Caki2 (cell line): Measurements from ENCODE around the gene CANX. TPM values are rescaled to one million over a fixed set of nuclear protein-coding genes. Genes with fewer than 3 reads are reported as not detected.
"Not testable (repeated sequence)": the region's sequence is repeated elsewhere in the genome, so short reads cannot be mapped to it uniquely, and the experiment has no call there.

Experiments used
- DNase-seq: peaks from one replicate; pipeline ENCODE4 v3.0.0-alpha.2; 2015; ENCODE audit warnings: low read depth
- in situ Hi-C: cut with HindIII; loops from 2 replicates; pipeline ENCODE4 v1.10.0; 2016; ENCODE audit warnings: low sequenced_read_pairs, low pct_unique_long_range_greater_than_20kb, mixed read lengths
- total RNA-seq: library from RNA; depleted of rRNA; stranded (reverse); fragments of >200 nt; shearing (Covaris generic); gene quantifications from 2 replicates; pipeline ENCODE4 v1.2.3, GENCODE V29; 2014; ENCODE audit warnings: low replicate concordance

Gene CANX
- total RNA-seq, 1 experiment from 2014 or later: 607 TPM

GRCh38 chr5:179734536-179735164 lies 35.9 kb downstream of the CANX start:
- in situ Hi-C loops: no loop called here
- DNase-seq: no peak

- no peak for DNase-seq
- in situ Hi-C loops: no loop called here
These were observed 40.0 kb downstream of the CANX start for GRCh38 chr5:179738742-179739141.

- in situ Hi-C loops, DNase-seq: not testable (repeated sequence)
These were observed 45.3 kb downstream of the CANX start for GRCh38 chr5:179744106-179744505.

GRCh38 chr5:179746872-179747271 lies 48.1 kb downstream of the CANX start:
- in situ Hi-C loops: no loop called here
- DNase-seq: no peak

- no peak for DNase-seq
- in situ Hi-C loops: no loop called here
These were observed 49.0 kb downstream of the CANX start for GRCh38 chr5:179747811-179748210.

GRCh38 chr5:179749857-179750508 lies 51.2 kb downstream of the CANX start:
- DNase-seq: no peak
- in situ Hi-C loops: no loop called here

GRCh38 chr5:179753971-179754370 lies 55.2 kb downstream of the CANX start:
- DNase-seq: no peak
- in situ Hi-C loops: no loop called here

- in situ Hi-C loops: no loop called here
- DNase-seq: no peak
These were observed 56.3 kb downstream of the CANX start for GRCh38 chr5:179755022-179755421.

GRCh38 chr5:179758955-179759354 lies 60.2 kb downstream of the CANX start:
- in situ Hi-C loops: no loop called here
- DNase-seq: no peak

- in situ Hi-C loops: no loop called here
- no peak for DNase-seq
These were observed 61.1 kb downstream of the CANX start for GRCh38 chr5:179759581-179760551.

- no peak for DNase-seq
- in situ Hi-C loops: no loop called here
These were observed 63.5 kb downstream of the CANX start for GRCh38 chr5:179762079-179762780.

- DNase-seq: no peak
- in situ Hi-C loops: no loop called here
These were observed 64.0 kb downstream of the CANX start for GRCh38 chr5:179762781-179763176.

- in situ Hi-C loops: no loop called here
- DNase-seq: peak; percentile 78
These were observed 64.6 kb downstream of the CANX start for GRCh38 chr5:179763215-179763945.

- in situ Hi-C loops: no loop called here
- no peak for DNase-seq
These were observed 65.3 kb downstream of the CANX start for GRCh38 chr5:179764056-179764455.

- in situ Hi-C loops: no loop called here
- peak; percentile 52 for DNase-seq
These were observed 66.6 kb downstream of the CANX start for GRCh38 chr5:179765400-179765799.

- DNase-seq: peak; percentile 49
- in situ Hi-C loops: no loop called here
These were observed 67.4 kb downstream of the CANX start for GRCh38 chr5:179766021-179766725.

GRCh38 chr5:179766726-179767455 lies 68.1 kb downstream of the CANX start:
- in situ Hi-C loops: no loop called here
- DNase-seq: peak; percentile 68
